ENCODE data around the gene TNFRSF14.

GRCh38 chr1:2557482-2558400 lies 1.6 kb downstream of the TNFRSF14 start:
- TF ChIP-seq POLR2A (IDR thresholded peaks at IDR 0.05; ENCODE audit: low read depth, low read length), result no peak
- TF ChIP-seq TAF1 (IDR thresholded peaks at IDR 0.05; ENCODE audit: borderline replicate concordance, low read depth, low read length), result no peak
- TF ChIP-seq POLR2AphosphoS5 (IDR thresholded peaks at IDR 0.05; ENCODE audit: low read depth, low read length), result no peak
